Stimulated activated CD8-positive, alpha-beta memory T cell treated with anti-CD3 and anti-CD28 coated beads, Interleukin-7, amount 100 ng/mL, for 4 hours (primary cell): ENCODE data around the gene TCEA3.

Experiments used
- DNase-seq, 2 donors: peaks; one replicate each; pipeline ENCODE4 v3.0.0-alpha.2; 2020; ENCODE audit warnings: low read depth in 2 of 2

The TCEA3 gene

DNA sequence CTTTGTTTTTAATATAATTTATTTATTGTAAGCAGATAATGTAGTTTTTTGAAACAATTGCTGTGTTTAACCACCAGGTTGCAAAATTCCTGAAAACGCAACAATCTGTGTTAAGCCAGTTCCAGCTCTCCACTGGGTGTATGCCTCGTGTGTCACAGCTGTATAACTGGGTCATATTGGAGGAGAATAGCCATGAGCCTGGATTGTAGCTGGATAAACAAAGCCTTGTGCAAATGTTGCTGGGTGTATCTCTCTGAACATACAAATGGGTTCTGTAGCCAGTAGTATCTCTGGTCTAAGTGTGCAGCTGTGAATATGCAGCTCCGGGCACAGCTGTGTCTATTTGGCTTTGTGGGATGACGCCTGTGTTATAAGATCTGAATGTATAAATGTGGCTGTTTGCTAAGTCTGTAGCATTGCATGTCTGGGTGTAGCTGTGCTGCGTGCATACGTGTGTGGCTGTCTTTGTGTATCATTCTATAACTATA, 2.8 kb downstream of the TCEA3 start:
- DNase-seq = no peak

DNA sequence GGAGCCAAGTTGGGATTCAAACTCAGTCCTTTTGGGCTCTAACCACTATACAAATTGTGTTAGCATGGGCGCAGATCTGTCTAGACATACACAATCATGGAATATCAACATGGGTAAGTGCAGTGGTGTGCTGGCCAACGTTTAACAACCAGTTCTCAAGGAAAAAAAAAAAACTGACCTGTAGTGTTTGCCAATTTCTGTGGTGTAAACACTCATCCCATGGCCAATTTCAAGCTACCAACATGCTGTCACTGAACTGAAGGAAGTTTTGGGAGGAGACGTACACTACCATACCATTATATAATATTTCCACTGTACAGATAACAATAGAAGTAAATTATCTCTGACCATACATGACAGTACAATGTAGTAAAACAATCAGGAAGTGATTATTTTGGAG, 3.2 kb downstream of the TCEA3 start:
- DNase-seq = no peak

DNA sequence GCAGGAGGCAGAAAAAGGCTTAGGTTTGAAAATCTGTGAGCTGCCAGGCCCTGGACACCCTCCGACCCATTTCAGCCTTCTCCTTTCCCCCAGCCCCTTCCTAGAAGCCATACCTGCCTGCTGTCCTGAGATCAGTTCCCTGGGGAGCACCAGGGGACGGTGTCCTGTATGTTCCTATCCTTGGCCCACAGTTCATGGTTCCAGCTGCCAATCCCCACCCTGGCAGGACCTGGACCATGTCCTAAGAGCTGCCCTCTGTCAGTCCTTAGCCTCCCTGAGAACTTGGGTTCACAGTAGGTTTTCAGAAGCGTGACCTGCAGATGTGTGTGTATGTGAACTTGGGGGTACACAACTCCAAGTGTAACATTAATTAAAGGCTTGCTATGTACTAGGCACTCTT, 3.8 kb downstream of the TCEA3 start:
- DNase-seq = no peak

GRCh38 chr1:23419180-23419579, 5.4 kb downstream of the TCEA3 start:
- DNase-seq = no peak

DNA sequence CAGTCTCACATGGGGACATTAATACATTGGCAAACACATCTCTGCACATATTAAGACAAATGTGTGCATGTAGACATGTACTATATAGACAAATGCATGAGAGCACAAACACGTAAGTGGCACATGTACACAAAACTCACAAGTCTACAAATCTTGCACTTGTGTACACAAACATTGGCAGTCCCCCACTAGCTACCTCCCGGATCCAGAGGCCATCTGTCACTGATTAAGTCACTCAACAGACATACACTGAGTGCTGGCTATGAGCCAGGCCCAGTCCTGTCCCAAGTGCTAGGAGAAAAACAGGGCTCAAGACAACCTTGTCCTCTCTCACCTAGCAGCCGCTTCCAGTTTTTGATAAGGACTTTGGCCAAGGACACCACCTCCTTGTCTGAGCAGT, 7.0 kb downstream of the TCEA3 start:
- DNase-seq = no peak

DNA sequence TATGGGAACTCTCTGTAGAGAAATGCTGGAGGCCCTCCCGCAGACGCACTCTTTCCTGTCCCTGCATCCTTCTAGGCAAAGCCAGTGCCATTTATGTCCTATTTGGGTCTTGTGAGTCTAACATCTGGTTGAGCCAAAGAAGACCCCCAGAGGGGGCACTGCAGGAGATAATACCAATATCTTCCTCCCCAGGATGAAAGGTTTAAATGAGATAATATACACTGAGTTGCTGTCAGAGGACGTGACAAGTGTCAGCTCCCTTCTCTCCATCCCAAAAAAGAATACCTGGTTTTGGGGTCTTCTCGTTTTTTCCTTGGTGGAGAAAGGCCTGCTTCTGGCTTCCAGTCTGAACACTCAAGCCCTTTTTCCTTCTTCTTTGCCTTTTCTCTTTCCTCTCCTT, 7.6 kb downstream of the TCEA3 start:
- DNase-seq = no peak

- DNase-seq = no peak
Observed at GRCh38 chr1:23408797-23409290, 15.7 kb downstream of the TCEA3 start.

DNA sequence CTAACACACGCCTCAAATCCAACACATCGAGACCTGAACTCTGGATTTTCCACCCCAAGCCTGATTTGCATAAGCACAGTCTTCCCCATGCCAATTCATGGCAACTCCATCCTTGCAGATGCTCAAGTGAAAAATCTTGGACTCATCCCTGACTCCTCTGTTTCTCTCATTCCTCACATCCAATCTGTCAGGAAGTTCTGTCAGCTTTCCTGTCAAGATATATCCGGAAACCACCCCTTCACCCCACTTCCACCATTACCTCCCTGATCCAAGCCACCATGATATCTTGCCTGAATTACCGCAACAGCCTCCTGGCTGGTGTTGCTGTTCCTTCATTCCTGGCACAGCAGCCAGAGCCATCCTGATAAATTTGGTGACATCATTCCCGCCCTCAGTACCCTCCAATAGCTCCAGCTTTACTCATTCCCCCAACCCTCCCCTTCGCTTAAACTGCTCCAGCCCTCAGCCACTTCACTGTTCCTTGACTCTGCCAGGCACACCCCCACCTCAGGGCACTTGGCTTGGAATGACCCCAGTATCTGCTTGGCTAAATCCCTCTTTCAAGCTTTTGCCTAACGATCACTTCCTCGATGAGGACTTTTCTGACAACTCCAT, 17.4 kb downstream of the TCEA3 start:
- DNase-seq = no peak

DNA sequence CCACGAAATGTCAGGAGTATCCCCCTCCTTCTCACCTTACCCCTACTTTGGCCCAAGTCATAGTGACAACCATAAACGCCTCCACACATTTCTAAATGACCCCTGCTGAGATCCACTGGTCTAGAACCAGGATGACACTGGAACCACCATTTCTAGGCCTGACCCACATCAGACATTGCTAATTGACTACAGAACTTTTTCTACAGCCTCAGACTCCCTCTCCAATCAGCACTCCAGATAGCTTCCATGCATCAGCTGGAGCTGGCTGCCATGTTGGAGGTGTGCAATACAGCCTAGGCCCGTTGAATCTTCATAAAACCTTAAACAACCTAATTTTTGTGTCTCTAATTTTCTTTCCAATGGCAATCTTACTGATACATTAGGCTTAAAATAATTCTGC, 18.6 kb downstream of the TCEA3 start:
- no peak for DNase-seq

DNA sequence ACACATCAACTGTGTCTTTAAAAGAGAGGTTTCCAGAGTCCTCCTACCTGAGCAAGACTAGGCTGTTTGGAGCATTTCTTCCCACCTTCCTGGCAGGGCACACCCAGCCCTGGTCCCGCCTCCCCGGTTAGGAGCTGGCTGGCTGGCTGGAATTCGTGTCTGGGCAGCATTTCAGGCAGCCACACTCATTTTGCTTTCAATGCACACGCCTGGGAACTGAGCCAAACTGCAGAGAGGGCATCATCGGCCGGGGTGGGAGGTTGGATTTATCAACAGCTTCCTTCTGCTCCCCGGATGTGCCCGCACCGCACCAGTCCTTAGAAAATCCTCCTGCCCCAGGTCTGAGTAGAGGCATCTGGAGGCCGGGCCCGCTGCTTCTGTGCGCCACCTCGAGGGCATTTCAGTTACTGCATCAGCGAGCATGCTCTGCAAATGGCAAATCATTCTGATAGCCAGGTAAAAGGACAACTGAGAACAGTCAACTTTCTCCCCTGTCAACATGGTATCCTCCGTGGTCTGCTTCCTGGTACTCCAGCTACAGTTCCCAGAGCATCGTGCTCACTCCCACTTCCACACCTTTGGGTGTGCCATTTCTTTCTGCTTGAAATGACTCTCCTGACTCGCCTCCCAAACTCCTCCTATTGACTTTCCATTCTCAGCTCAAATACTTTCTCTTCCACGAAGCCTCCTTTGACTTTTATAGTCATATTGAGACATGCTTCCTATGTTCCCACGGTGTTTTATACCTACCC, 20.6 kb downstream of the TCEA3 start:
- DNase-seq = peak; percentile 61 to 64

DNA sequence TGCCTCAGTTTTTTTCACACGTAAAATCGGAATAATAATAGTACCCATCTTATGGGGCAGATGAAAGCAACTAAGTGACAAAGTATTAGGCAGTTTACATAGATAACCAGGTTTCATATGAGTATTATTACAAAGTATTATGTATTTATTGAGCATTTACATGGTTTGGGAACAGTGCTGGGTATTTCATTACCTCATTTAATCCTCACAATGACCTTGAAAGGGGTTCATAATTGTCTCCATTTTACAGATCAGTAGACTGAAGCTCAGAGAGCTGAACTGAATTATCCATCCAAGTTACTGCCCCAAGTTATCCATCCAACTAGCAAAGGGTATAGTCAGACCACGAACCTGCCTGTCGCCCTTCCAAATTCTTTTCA, 21.2 kb downstream of the TCEA3 start:
- DNase-seq = no peak

GRCh38 chr1:23403038-23403336, 21.6 kb downstream of the TCEA3 start:
- no peak for DNase-seq

DNA sequence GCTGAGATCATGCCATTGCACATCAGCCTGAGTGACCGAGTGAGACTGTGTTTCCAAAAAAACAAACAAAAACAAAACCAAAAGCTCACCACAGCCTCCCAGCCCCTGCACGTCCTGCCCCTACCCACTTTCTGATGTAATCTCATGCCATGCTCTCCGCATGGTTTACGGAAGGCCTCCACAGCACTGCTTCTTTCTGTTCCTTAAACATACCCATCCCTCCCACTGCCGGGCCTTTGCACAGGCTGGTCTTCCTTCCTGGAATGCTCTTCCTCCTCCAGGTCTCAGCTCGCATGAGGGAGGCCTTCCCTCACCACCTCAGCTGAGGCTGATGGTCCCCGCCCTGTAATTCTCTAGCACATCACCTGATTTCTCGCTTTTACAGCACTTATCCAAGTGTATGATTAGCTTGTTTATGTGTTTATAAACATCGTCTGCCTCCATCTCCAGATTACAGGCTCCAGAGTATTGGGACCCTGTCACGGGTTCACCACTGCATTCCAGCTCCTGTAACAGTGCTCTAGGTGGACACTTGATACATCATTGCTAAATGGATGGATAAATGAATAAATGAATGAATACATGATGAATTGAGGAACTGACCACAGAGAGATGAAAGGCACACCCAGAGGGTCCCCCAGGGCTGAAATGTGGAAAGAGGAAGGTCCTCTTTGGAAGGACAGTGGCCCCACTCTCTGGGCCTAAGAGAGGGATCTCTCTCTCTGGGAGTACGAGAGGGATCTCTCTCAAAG, 22.1 kb downstream of the TCEA3 start:
- no peak for DNase-seq

DNA sequence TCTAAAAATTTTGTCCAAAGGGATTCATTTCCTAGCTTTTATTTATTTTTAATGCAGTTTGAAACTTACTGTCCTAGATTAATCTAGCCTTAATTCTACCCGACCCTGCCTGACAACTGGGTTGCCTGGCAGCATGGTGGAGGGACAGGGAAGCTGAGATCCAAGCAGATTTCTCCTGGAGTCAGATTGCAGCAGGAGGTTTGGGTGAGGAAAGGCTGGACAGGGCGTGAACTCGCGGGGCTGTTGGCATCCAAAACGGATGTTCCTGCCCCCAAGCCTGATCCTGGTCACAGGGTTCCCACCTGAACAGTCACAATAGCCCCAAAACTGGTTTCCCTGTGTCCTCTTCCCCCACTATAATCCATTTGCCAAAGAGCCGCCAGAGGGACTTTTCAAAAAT, 23.2 kb downstream of the TCEA3 start:
- DNase-seq = no peak

DNA sequence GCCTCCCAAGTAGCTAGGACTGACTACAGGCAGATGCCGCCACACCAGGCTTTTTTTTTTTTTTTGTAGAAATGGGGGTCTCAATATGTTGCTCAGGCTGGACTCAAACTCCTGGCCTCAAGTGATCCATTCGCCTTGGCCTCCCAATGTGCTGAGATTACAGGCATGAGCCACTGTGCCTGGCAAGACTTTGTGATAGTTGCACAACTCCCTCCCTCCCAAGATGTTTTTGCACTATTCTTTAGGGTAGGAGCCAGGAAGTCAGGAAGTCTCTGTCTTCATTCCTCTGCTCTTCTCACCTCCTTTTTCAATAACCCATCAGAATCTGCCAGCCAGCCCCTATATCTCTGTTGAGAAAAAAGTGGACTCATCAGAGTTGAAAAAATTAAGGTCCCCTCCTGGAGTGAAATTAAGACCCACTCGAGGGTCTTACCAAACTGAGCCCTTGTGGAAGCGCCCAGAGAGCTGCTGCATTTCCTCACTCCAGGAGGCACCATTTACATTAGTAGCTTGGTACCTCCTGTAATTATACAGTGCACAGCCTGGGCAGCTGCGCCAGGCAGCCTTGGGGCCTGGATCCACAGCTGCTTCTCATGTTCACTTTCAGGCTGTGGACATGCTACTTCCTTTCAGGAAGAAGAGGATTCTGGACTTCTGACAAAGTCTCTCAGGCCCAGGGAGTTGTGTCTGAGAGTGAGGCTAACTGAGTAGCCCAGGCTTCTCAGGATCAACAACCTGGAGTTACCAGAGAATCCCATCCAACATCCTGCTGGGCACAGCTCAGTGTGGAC, 24.0 kb downstream of the TCEA3 start:
- no peak for DNase-seq

- no peak for DNase-seq
Observed at GRCh38 chr1:23399229-23399628, 25.3 kb downstream of the TCEA3 start.

GRCh38 chr1:23397908-23398307, 26.6 kb downstream of the TCEA3 start:
- no peak for DNase-seq

GRCh38 chr1:23396380-23396779, 28.2 kb downstream of the TCEA3 start:
- DNase-seq = no peak

GRCh38 chr1:23395849-23396248, 28.7 kb downstream of the TCEA3 start:
- DNase-seq = no peak

DNA sequence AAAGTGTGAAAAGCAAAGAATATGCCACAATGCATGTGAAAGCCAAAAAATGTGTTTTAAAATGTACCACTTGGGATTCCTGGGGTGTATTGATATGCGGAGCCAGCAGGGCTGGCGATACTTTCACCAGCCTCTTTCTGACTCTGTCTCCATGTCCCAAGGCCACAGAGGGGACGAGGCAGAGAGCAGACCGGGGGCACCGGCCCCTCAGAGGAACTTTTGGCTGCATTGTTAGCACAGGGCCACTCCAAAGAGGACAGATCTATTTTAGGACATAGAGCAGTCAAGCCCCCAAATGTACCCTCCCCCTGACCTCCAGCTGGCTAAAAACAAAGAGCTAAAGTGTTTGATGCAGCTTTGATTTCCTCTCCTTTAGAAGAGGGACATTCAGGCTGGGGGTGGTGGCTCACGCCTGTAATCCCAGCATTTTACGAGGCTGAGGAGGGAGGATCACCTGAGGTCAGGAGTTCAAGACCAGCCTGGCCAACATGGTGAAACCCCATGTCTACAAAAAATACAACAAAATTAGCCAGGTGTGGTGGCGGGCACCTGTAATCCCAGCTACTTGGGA, 29.3 kb downstream of the TCEA3 start:
- DNase-seq = no peak

DNA sequence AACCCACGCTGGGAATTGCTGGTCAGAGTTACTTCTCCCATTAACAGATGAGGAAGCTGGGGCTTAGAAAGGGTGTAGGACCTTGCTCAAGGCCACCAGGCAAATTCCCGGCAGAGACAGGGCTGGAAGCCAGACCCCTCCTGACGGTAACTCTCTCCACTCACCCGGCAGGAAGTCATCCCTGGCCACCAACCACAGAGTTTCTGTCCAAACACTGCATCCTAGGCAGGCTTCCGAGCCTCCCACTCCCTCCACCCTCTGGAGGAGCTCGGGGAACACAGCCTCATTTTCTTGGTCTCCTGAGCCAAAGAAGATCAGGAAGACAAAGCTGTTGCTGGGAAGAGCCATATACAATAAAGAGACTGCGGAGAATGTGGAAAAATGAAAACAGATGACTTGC, 29.9 kb downstream of the TCEA3 start:
- DNase-seq = no peak

GRCh38 chr1:23394181-23394580, 30.4 kb downstream of the TCEA3 start:
- no peak for DNase-seq
